Activated CD8-positive, alpha-beta T cell treated with anti-CD3 and anti-CD28 coated beads, Interleukin-2, amount 10 ng/mL, durations not matched to agents 7 days and 5 days (primary cell): ENCODE data around the gene MGRN1. TPM values are rescaled to one million over a fixed set of nuclear protein-coding genes. Genes with fewer than 3 reads are reported as not detected.

ENCODE experiments used
- ATAC-seq: fragments of 150-1000 bp; cut with Tn5 transposase; one replicate; pipeline ENCODE4 v1.10.0; 2021; ENCODE audit warnings: moderate library complexity
- CTCF ChIA-PET: fragments of 350-600 bp; sonication (Branson Sonifier 250); formaldehyde crosslinking; loops from one replicate; lab custom pipeline; 2021; ENCODE audit warnings: antibody characterized with exemption; lab: Charles Lee
- POLR2A ChIA-PET: fragments of 350-600 bp; sonication (Branson Sonifier 250); formaldehyde crosslinking; loops from one replicate; lab custom pipeline; 2021; ENCODE audit warnings: antibody characterized with exemption; lab: Charles Lee
- DNase-seq: peaks from one replicate; pipeline ENCODE4 v3.0.0-alpha.2; 2020
- H3K27ac Mint-ChIP-seq: one replicate; pipeline ENCODE4 v1.8.0; 2021; ENCODE audit warnings: mild to moderate bottlenecking, mixed read lengths
- H3K27me3 Mint-ChIP-seq: one replicate; pipeline ENCODE4 v1.8.0; 2021; ENCODE audit warnings: low read depth, mixed read lengths
- H3K36me3 Mint-ChIP-seq: one replicate; pipeline ENCODE4 v1.8.0; 2021; ENCODE audit warnings: low read depth, mixed read lengths
- H3K4me1 Mint-ChIP-seq: one replicate; pipeline ENCODE4 v1.8.0; 2021; ENCODE audit warnings: low read depth, mixed read lengths
- H3K4me3 Mint-ChIP-seq: one replicate; pipeline ENCODE4 v1.8.0; 2021; ENCODE audit warnings: mild to moderate bottlenecking, mixed read lengths
- H3K9me3 Mint-ChIP-seq: one replicate; pipeline ENCODE4 v1.8.0; 2022; ENCODE audit warnings: mixed read lengths; ENCODE audit not compliant: insufficient read depth
- total RNA-seq, 2 experiments: library from RNA; stranded (reverse); gene quantifications; one replicate each; pipeline ENCODE4 v1.2.3, GENCODE V29; 2021

Gene MGRN1
- 10 to 100 TPM; 77.3 to 80.6 TPM for total RNA-seq

DNA sequence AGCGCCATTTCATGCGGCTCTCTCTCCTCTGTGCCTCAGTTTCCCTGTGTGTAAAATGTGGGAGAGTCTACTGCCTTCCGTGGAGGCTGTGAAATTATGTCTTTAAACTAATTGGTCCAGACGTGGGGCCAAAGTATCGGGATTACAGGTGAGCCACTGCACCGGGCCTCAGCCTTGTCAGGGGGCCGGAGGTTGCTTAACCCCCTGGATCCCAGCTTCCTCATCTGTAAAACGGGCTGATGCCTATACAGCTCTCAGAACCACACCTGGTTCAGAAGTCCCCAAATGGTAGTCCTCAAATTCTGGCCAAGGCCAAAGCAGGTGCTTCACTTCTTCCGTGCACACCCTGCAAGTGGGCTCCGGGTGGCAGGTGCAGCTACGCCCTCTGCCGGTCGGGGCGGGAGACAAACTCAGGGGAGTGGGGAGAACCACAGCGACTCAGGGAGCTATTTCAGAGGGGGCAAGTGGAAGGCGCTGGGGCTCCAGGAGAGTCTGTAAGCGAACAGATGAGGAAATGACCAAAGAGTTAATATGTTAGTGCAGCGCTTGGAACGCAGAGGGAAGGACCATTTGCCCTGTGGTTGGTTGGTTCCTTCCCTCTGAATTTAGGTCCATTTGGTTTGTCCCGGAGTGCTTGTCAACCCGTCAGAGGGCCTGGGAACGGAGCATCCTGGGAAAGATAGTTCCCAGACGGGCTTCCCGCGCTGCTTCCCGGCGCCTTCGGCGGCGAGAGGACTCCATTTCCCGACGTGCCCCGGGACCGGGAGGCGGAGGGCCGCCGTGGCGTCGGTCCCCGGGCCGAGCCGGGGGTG lies at the start of gene MGRN1:
Gene MGRN1 (plus strand): TSS at position 812 of the 812 bp plus-strand sequence. CDS start 135 bp downstream, outside the sequence.
- Mint-ChIP-seq H3K27me3 (no peaks in the 10 kb centered on the region), H3K9me3 (no peaks in the 10 kb centered on the region), H3K4me1 (peaks cover 36% of the 10 kb centered on the region), H3K36me3 (peaks cover 22% of the 10 kb centered on the region), H3K27ac (peak within 1 kb of the TSS; percentile 99), H3K4me3 (peak within 1 kb of the TSS; percentile 99)
- DNase-seq (peak; percentile 95), ATAC-seq (peak; percentile 89)
- ChIA-PET CTCF (interaction anchor here (0.6 to 3.1 kb wide), 29 partner anchors 8 to 351 kb away, joined by 3 to 32 read pairs (median 5); partner anchors contain the start of genes ANKS3, CORO7, DNAAF8 and HMOX2), POLR2A (interaction anchor here (0.6 to 1.4 kb wide), 7 partner anchors 8 to 149 kb away, joined by 3 to 5 read pairs (median 3); partner anchors contain the start of genes CDIP1 and HMOX2)

DNA sequence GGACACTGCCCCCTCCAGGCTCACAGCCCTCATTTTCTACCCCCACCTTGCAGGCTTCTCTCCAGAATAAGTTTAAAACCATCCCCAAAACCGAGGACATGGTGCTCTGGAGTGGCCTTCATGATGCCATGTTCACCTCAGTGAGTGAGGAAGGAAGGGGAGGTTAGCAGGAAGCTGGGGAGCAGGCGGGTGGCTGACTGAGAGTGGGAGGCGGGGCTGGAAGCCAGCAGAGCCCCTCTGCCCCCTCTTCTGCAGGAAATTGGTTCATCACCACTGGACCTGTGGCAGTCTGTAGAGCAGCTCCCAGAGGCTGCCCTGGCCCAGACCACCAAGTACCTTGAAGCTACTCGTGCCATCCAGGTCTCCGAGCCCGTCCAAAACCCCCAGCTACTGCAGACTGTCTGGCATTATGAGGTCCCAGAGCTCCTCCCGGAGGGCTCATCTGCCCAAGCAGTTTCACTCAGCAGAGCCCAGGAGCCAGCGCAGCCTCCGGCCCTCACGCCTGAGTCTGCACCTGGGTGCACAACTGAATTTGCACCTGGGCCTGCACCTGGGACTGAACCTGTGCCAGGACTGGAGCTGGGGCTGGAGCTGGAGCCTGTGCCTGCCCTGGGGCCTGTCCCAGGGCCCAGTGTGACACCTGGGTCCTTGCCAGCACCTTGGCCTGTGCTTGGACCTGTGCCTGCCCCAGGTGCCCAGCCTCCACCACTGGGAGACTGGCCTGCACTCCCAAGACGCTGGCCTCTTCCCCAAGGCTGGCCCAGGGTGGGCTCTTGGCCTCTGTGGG lies 49.5 kb upstream of the MGRN1 start:
- Mint-ChIP-seq H3K4me3 (no peak overlapping the region), H3K9me3 (no peaks in the 10 kb centered on the region), H3K4me1 (peaks cover 11% of the 10 kb centered on the region), H3K27ac (peak overlapping the region; percentile 34), H3K27me3 (no peaks in the 10 kb centered on the region), H3K36me3 (no peaks in the 10 kb centered on the region)
- CTCF ChIA-PET, result interaction anchor here (0.6 to 3.7 kb wide), 5 partner anchors 13 to 69 kb away, joined by 3 to 22 read pairs (median 4); no protein-coding TSS in a partner anchor
- peak; percentile 64 for ATAC-seq
- POLR2A ChIA-PET, result no interaction called here
- DNase-seq, result peak; percentile 36

DNA sequence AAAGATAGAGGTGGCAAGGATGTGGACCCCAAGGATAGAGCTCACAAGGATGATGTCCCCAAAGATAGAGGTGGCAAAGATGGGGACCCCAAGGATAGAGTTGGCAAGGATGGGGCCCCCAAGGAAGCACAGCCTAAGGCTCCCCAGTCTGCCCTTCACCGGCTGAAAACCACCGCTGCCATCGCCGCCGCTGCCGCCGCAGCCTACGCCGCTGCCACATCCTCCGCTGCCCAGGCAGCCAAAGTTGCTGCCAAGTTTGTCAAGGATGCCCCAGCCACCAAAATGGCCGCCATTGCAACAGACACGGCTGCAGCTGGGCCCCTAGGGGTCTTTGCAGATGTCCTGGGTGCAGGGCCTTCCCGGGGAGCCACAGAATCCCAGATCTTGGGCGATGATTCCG lies 48.6 kb upstream of the MGRN1 start:
- no peak overlapping the region for H3K27ac Mint-ChIP-seq
- H3K9me3 Mint-ChIP-seq, result no peaks in the 10 kb centered on the region
- no peak for DNase-seq
- no peak overlapping the region for H3K4me3 Mint-ChIP-seq
- no peaks in the 10 kb centered on the region for H3K27me3 Mint-ChIP-seq
- ChIA-PET CTCF (interaction anchor here (2.0 kb wide), 1 partner anchor 28 kb away, joined by 4 read pairs; no protein-coding TSS in a partner anchor), POLR2A (no interaction called here)
- no peaks in the 10 kb centered on the region for H3K36me3 Mint-ChIP-seq
- H3K4me1 Mint-ChIP-seq, result peaks cover 11% of the 10 kb centered on the region
- no peak for ATAC-seq

DNA sequence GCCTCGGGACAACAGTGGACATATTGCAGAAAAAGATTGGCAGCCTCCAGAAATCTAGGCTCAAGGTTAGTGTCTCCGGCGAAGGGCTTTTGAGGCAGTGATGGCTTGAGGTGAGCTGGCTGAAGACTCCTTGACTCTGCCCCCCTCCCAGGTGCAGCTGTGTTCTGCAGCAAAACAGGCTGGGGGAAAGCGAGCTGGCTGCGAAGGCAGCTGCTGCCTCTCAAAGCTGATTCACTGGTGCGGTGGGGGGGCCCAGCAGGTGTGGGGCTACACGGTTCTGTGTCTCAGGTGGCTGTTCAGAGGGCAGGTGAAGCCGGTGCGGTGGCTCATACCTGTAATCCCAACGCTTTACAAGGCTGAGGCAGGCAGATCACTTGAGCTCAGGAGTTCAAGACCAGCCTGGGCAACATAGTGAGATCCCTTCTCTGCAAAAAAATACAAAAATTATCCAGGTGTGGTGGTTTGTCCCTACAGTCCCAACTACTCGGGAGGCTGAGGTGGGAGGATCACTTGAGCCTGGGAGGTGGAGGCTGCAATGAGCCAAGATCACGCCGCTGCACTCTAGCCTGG lies 45.6 kb upstream of the MGRN1 start:
- Mint-ChIP-seq H3K9me3 (no peaks in the 10 kb centered on the region), H3K27me3 (no peaks in the 10 kb centered on the region), H3K4me3 (no peak overlapping the region), H3K27ac (no peak overlapping the region), H3K36me3 (no peaks in the 10 kb centered on the region), H3K4me1 (peaks cover 11% of the 10 kb centered on the region)
- DNase-seq (no peak), ATAC-seq (no peak)
- POLR2A ChIA-PET, result no interaction called here
- CTCF ChIA-PET, result interaction anchor here (0.6 kb wide), 1 partner anchor 30 kb away, joined by 3 read pairs; no protein-coding TSS in a partner anchor

DNA sequence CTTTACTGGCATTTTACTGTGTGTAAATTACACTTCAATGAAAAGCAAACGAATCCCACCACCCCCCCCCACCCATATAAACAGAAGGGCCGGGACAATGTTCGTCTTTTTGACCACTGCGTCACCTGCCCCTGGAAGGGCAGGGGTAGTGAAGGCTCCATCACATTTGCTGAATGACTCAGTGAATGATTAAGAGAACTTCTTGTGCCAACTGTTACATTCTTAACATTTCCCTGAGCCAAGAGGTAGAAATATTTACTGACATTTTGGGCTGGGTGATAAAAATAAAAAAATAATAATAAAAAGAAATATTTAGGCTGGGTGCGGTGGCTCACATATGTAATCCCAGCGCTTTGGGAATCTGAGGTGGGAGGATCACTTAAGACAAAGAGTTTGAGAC lies 44.4 kb upstream of the MGRN1 start:
- no peak overlapping the region for H3K4me3 Mint-ChIP-seq
- no peaks in the 10 kb centered on the region for H3K9me3 Mint-ChIP-seq
- ChIA-PET POLR2A (no interaction called here), CTCF (no interaction called here)
- DNase-seq, result no peak
- no peak overlapping the region for H3K27ac Mint-ChIP-seq
- H3K27me3 Mint-ChIP-seq, result no peaks in the 10 kb centered on the region
- H3K4me1 Mint-ChIP-seq, result no peaks in the 10 kb centered on the region
- no peak for ATAC-seq
- H3K36me3 Mint-ChIP-seq, result no peaks in the 10 kb centered on the region

DNA sequence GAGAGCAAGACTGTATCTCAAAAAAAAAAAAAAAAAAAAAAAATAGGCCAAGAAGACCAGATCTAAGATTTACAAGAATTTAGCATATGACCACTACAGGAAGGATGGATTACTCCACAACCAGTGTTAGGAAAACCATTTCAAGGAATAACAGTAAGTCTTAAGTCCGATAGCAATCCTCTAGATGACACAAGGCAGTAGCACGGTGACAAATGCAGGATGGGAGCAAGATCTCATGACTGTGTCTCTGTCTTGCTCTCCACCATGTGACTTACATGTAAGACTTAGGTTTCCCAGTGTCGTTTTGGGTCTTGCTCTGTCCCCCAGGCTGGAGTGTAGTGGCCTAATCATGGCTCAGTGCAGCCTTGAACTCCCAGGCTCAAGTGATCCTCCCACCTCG lies 40.7 kb upstream of the MGRN1 start:
- Mint-ChIP-seq H3K4me3 (no peak overlapping the region), H3K4me1 (peaks cover 4% of the 10 kb centered on the region), H3K36me3 (no peaks in the 10 kb centered on the region), H3K9me3 (no peaks in the 10 kb centered on the region), H3K27ac (no peak overlapping the region), H3K27me3 (peaks cover 11% of the 10 kb centered on the region)
- ChIA-PET POLR2A (no interaction called here), CTCF (no interaction called here)
- DNase-seq (no peak), ATAC-seq (no peak)

DNA sequence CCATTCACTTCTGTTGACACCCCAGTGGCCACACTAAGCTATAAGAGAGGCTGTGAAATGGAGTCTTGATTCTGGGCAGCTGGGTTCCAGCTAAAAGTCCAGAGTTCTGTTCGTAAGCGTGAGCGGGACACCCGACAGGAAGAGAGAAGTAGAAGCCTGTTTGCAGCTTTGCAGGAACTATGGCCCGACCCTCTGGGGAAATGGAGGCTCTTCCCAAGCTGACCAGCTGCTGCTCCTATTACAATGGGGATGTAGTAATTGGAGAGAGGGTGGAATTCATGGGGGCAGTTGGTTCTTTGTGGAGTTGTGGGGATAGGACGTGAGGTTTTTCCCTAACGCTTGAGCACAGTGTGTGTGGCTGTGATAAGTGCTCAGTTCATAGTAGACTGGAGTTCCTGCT lies 38.3 kb upstream of the MGRN1 start:
- Mint-ChIP-seq H3K27me3 (peaks cover 11% of the 10 kb centered on the region), H3K27ac (no peak overlapping the region), H3K4me3 (no peak overlapping the region), H3K9me3 (no peaks in the 10 kb centered on the region), H3K36me3 (no peaks in the 10 kb centered on the region), H3K4me1 (peaks cover 4% of the 10 kb centered on the region)
- ChIA-PET CTCF (interaction anchor here (0.7 to 2.5 kb wide), 17 partner anchors 8 to 164 kb away, joined by 3 to 40 read pairs (median 4); partner anchors contain the start of gene HMOX2), POLR2A (interaction anchor here (1.2 kb wide), 1 partner anchor 80 kb away, joined by 3 read pairs; no protein-coding TSS in a partner anchor)
- ATAC-seq (no peak), DNase-seq (no peak)

DNA sequence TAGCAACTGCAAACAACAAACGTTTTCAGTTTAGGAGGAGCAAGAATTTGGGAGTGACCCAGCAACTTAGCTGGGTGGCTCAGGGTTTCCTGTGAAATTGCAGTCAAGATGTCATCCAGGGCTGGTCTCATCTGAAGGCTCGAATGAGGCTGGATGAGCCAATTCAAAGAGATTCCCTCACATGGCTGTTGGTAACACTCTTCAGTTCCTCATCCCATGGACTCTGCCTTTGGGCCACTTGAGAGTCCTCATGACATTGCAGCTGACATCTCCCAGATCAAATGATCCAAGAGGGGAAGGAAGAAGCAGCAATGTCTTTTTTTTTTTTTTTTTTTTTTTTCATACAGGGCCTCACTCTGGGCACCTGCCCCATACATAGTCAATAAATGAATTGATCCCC lies 36.2 kb upstream of the MGRN1 start:
- CTCF ChIA-PET, result interaction anchor here (1.1 to 2.3 kb wide), 2 partner anchors 83 to 185 kb away, joined by 3 to 10 read pairs; no protein-coding TSS in a partner anchor
- DNase-seq, result no peak
- no peaks in the 10 kb centered on the region for H3K36me3 Mint-ChIP-seq
- no peak for ATAC-seq
- peaks cover 4% of the 10 kb centered on the region for H3K4me1 Mint-ChIP-seq
- POLR2A ChIA-PET, result no interaction called here
- peaks cover 11% of the 10 kb centered on the region for H3K27me3 Mint-ChIP-seq
- no peak overlapping the region for H3K4me3 Mint-ChIP-seq
- H3K9me3 Mint-ChIP-seq, result no peaks in the 10 kb centered on the region
- H3K27ac Mint-ChIP-seq, result no peak overlapping the region

DNA sequence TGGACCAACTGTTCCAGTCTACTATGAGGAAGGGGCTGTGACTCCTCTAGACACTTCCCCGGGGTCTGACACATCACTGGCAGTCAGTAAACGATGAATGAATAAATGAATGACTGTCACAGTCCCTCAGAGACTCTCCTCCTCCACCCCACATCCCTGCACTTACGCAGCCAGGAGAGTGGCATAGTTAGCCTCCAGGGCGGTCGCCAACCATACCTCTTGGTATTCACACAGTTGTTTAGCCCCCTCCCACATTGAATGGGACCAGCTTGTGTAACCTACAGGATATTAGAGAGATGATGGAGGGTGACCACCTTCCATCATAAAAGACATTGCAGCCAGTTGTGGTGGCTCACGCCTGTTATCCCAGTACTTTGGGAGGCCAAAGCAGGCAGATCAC lies 35.7 kb upstream of the MGRN1 start:
- CTCF ChIA-PET, result interaction anchor here (2.3 kb wide), 1 partner anchor 84 kb away, joined by 10 read pairs; no protein-coding TSS in a partner anchor
- DNase-seq, result no peak
- POLR2A ChIA-PET, result no interaction called here
- peaks cover 11% of the 10 kb centered on the region for H3K27me3 Mint-ChIP-seq
- no peak overlapping the region for H3K27ac Mint-ChIP-seq
- no peaks in the 10 kb centered on the region for H3K9me3 Mint-ChIP-seq
- peaks cover 4% of the 10 kb centered on the region for H3K4me1 Mint-ChIP-seq
- ATAC-seq, result no peak
- H3K4me3 Mint-ChIP-seq, result no peak overlapping the region
- no peaks in the 10 kb centered on the region for H3K36me3 Mint-ChIP-seq

DNA sequence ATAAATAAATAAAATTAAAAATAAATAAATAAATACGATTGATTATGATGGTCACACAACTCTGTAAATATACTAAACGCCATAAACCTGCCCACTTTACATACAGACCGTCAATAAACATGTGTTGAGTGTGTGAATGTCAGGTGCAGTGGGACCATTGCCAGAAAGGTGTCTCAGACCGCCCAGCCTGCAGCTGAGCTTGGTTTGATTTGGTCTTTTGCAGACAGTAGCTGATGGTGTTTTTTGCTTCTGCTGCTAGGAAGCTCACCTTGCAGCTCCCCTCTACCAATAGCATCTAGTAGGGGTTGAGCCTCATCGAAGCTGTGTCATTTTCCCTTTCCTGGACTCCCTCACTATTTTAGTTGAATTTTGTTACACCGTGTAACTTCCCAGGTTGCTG lies 33.4 kb upstream of the MGRN1 start:
- H3K4me1 Mint-ChIP-seq, result no peaks in the 10 kb centered on the region
- H3K4me3 Mint-ChIP-seq, result no peak overlapping the region
- H3K9me3 Mint-ChIP-seq, result no peaks in the 10 kb centered on the region
- peaks cover 6% of the 10 kb centered on the region for H3K27me3 Mint-ChIP-seq
- no peaks in the 10 kb centered on the region for H3K36me3 Mint-ChIP-seq
- ATAC-seq, result no peak
- DNase-seq, result no peak
- CTCF ChIA-PET, result interaction anchor here (0.6 kb wide), 1 partner anchor 26 kb away, joined by 3 read pairs; no protein-coding TSS in a partner anchor
- POLR2A ChIA-PET, result no interaction called here
- no peak overlapping the region for H3K27ac Mint-ChIP-seq

DNA sequence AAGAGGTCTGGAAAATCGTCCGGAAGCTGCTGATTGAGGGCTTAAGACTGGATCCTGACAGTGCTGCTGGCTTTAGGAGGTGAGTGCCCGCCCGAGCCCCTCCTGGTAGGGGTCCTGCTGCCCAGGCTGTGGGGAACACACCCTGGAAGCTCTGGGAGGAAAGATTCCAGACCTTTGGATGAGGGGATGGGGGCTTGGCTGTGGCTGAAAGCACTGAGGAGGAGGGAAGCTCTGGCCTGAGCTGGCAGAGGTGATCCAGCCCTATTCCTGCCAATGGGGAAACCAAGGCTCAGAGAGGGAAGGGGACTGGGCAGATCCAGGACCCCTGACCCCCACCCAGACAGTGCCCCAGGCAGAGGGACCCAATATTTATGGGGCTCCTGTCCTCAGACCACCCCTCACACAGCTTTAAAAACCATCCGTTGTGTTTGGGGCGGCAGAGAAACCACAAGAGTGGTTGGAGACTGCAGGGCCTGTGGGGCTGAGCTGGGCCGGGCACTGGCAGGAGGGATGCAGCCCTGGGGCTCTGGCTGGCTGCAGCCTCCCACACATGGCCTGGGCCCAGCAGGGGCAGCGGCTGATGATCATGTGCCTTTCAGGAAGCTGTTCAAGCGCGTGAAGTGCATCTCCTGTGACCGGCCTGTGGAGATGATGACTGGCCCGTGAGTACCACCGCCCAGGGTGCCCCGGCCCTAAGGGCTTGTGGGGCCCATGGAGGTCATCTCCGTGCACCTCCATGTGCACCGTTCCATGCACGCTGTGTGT lies 32.7 kb upstream of the MGRN1 start:
- DNase-seq, result no peak
- H3K27me3 Mint-ChIP-seq, result peaks cover 2% of the 10 kb centered on the region
- ATAC-seq, result no peak
- H3K4me1 Mint-ChIP-seq, result no peaks in the 10 kb centered on the region
- CTCF ChIA-PET, result no interaction called here
- no peak overlapping the region for H3K27ac Mint-ChIP-seq
- POLR2A ChIA-PET, result no interaction called here
- H3K9me3 Mint-ChIP-seq, result no peaks in the 10 kb centered on the region
- no peaks in the 10 kb centered on the region for H3K36me3 Mint-ChIP-seq
- no peak overlapping the region for H3K4me3 Mint-ChIP-seq
